Lower leg skin (tissue), 4 donors: ENCODE measurements around the gene TBX5. TPM values are rescaled to one million over a fixed set of nuclear protein-coding genes. Genes with fewer than 3 reads are reported as not detected.

Source experiments
- DNase-seq, 2 donors: peaks; one replicate each; pipeline ENCODE4 v3.0.0-alpha.2; 2019; ENCODE audit warnings: low spot score in 2 of 2
- H3K4me3 ChIP-seq: fragments of 200-600 bp; sonication (generic); 2 replicates; pipeline ENCODE4 v1.5.1; 2017; ENCODE audit warnings: mild to moderate bottlenecking, low read depth; ENCODE audit not compliant: poor library complexity, severe bottlenecking
- POLR2A ChIP-seq, 2 donors: fragments of 450-650 bp; IDR thresholded peaks; one replicate each; pipeline ENCODE4 v1.6.1; 2016 to 2017; ENCODE audit warnings: antibody characterized with exemption in 2 of 2, mild to moderate bottlenecking in 1 of 2, moderate library complexity in 1 of 2
- WGBS, 2 donors: methylation state at CpG; one replicate each; pipeline ENCODE4 v1.1.5; 2018; 5-methylcytosine and 5-hydroxymethylcytosine counted together
- intact Hi-C: fragments of 100-400 bp; cut with DNase I; formaldehyde crosslinking; loops from one replicate; pipeline ENCODE4 v1.15.0; 2023; ENCODE audit warnings: low total_unique reads
- total RNA-seq, 4 donors: library from RNA; depleted of rRNA; stranded (reverse); fragments of >200 nt; gene quantifications; one replicate each; pipeline ENCODE4 v1.1.0, GENCODE V29; 2016
- TF ChIP-seq, protein P1 (sequence below), 3 donors: fragments of 450-650 bp; IDR thresholded peaks; one replicate each; pipeline ENCODE4 v1.5.1; 2016; ENCODE audit warnings: antibody characterized with exemption in 3 of 3, mild to moderate bottlenecking in 3 of 3, moderate library complexity in 2 of 3

Gene TBX5
- total RNA-seq = 1 to 10 TPM in 2 of 4 donors, under 1 TPM in 1, not detected in 1; 0.65 to 1.2 (median 1.1) TPM

DNA sequence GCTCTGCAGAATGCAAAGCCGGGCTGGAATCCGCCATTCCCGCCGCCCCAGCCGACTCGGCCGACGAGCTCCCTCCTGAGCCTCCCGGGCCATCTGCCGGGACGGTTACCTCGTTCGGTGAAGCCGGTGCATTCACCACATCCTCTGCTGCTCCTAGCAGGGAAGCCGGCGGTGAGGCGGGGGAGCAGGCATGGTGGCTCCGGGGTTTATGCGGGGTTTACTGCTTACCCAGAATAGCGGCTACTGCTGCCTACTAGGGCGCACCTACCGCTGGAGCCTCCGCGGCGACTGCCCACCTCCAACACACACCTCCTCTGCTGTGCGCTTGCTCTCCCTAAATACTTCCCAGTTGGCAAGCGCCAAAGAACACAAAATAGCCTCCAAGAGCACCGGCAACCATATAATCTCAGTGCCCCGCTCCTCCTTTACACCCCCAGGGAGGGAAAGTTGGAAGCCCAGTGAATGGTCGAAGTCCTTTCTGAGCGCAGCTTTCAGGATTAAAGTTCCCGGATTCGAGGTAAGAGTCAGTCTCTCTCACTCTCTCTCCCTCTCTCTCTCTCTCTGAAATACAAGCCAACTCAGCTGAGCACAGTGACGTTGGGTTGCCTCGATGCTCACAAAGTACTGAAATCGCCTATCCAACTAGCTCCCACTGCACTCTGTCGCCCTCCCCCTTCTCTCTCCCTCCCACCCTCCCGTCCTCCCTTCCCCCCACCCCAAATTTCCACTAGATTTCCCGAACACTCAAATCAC, at the start of gene TBX5:
TSS of gene TBX5 (minus strand) at position 626 of the 753 bp plus-strand sequence. CDS start 2,246 bp downstream, outside the sequence.
- H3K4me3 ChIP-seq = peak within 1 kb of the TSS; percentile 2
- TF ChIP-seq, protein P1, sequence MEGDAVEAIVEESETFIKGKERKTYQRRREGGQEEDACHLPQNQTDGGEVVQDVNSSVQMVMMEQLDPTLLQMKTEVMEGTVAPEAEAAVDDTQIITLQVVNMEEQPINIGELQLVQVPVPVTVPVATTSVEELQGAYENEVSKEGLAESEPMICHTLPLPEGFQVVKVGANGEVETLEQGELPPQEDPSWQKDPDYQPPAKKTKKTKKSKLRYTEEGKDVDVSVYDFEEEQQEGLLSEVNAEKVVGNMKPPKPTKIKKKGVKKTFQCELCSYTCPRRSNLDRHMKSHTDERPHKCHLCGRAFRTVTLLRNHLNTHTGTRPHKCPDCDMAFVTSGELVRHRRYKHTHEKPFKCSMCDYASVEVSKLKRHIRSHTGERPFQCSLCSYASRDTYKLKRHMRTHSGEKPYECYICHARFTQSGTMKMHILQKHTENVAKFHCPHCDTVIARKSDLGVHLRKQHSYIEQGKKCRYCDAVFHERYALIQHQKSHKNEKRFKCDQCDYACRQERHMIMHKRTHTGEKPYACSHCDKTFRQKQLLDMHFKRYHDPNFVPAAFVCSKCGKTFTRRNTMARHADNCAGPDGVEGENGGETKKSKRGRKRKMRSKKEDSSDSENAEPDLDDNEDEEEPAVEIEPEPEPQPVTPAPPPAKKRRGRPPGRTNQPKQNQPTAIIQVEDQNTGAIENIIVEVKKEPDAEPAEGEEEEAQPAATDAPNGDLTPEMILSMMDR (IDR thresholded peaks at IDR 0.05) = no peak
- TF ChIP-seq POLR2A (IDR thresholded peaks at IDR 0.05) = no peak
- intact Hi-C loops = no loop called here
- DNase-seq = no peak
- WGBS, 2 donors = 1 to 2% methylated on average over 39 of the region's 39 CpGs

DNA sequence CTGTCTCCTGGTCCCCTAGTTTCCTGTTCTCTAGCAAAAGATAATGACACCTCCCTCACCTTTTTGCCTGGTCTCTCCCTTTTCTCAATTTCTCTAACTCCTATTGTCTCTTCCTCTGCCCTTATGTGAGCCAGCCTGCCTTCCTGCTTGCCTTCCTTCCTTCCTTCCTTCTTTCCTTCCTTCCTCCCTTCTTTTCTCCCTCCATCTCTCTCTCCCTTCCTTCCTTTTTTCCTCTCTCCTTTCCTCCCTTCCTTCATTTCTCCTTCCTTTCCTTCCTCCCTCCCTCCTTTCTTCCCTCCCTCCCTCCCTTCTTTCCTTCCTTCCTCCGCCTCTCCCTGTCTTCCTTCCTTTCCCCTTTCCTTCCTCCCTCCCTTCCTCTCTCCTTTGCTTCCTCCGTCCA, 45.7 kb upstream of the TBX5 start:
- TF ChIP-seq, protein P1 (IDR thresholded peaks at IDR 0.05) = no peak
- TF ChIP-seq POLR2A (IDR thresholded peaks at IDR 0.05) = no peak
- 33 to 56% methylated on average over 2 of the region's 2 CpGs for WGBS, 2 donors
- no peak overlapping the region for H3K4me3 ChIP-seq
- no peak for DNase-seq
- intact Hi-C loops = no loop called here

DNA sequence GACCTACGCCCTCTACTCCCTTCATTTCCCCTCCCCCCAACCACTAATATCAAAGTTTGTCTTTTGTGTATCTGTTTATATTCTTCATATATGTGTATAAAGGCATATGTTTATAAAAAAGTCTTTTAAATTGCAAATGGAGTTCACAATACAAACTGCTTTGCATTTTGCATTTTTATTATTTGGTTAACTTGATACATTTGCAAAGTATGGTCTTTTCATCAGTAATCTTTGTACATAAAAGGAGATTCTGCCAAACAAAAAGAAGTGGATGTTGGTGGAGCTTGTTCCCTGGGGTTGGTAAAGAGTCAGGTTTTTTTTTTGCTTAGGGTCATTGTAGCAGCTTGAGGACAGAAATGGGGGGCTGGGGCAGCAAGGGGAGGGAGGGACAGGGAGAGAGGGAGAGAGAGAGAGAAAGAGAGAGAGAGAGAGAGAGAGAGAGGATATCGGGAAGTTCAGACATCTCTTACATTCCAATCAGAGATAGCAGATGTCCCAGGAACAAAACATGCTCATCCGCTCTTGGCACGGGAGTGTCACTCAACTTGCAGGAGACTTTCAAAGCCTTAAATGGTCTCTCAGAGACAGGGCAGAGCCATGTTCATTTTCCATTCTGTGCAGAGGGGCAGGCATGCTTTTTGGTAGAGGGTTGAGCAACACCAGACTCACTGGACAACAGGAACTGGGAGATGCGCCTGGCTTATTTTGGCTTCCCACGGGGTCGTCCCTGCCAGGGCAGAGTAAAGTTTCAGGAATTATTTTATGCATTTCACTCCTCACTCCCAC, 44.8 kb upstream of the TBX5 start:
- no peak overlapping the region for H3K4me3 ChIP-seq
- TF ChIP-seq, protein P1 (IDR thresholded peaks at IDR 0.05) = no peak
- no peak for TF ChIP-seq POLR2A (IDR thresholded peaks at IDR 0.05)
- no peak for DNase-seq
- intact Hi-C loops = no loop called here
- 7 to 11% methylated on average over 7 of the region's 7 CpGs for WGBS, 2 donors

DNA sequence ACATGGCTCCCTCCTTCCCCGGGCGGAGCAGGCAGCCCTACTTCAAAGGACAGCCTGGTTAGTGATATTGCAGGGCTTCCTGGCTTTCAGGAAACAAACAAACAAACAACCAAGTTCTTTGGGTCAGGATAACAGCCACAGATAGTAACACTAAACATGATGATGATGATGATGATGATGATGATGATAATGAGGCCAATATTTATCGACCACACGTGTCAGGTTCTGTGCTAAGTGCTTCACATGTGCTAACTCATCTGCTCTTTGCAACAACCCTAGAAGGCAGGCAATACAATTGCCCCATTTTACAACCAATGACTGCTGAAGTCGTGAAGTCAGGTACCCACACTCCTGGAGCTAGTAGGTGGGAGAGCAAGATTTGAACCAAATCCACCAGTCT, 44.1 kb upstream of the TBX5 start:
- intact Hi-C loops = no loop called here
- no peak for TF ChIP-seq POLR2A (IDR thresholded peaks at IDR 0.05)
- TF ChIP-seq, protein P1 (IDR thresholded peaks at IDR 0.05) = no peak
- no peak overlapping the region for H3K4me3 ChIP-seq
- WGBS, 2 donors = 19 to 25% methylated on average over 5 of the region's 5 CpGs
- no peak for DNase-seq

DNA sequence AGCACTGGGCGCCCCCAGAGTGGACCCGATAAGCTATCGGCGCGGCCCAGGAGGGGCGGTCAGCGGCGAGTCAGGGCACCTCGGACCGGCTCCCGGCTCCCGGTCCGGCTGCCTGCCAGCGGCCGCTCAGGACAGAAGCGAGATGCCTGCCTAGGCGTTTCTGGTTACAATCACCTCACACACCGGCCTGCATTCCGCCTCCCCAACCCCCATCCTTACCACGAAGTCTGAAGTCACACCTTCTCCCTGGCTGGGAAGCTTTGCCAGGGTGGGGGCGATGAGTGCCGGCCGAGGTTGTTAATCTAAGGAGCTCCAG, 42.6 kb upstream of the TBX5 start:
- intact Hi-C loops = no loop called here
- H3K4me3 ChIP-seq = no peak overlapping the region
- no peak for DNase-seq
- WGBS, 2 donors = 4 to 11% methylated on average over 19 to 22 of the region's 23 CpGs
- TF ChIP-seq, protein P1 (IDR thresholded peaks at IDR 0.05) = no peak
- no peak for TF ChIP-seq POLR2A (IDR thresholded peaks at IDR 0.05)
